RWPE1 (cell line): ENCODE measurements around the gene LGI2.

Experiments used
- CTCF ChIA-PET: fragments of 350-600 bp; sonication (Branson Sonifier 250); formaldehyde crosslinking; extraction: SDS; loops from one replicate; lab custom pipeline; 2021; lab: Yijun Ruan, JAX
- POLR2A ChIA-PET: fragments of 400-600 bp; formaldehyde crosslinking; extraction: SDS; loops from one replicate; lab custom pipeline; 2020; ENCODE audit warnings: antibody characterized with exemption; ENCODE audit not compliant: low non-redundant PET; lab: Yijun Ruan, JAX
- DNase-seq: peaks from one replicate; pipeline ENCODE4 v3.0.0; 2012; ENCODE audit warnings: low spot score
- H3K27ac ChIP-seq: fragments of 450-650 bp; 2 replicates; pipeline ENCODE4 v1.5.1; 2017
- CTCF ChIP-seq: fragments of 450-650 bp; conservative IDR thresholded peaks from 2 replicates; pipeline ENCODE4 v1.5.1; 2017; ENCODE audit warnings: low read depth, mild to moderate bottlenecking

LGI2 gene

GRCh38 chr4:24965627-24966026, 65.1 kb downstream of the LGI2 start:
- ChIA-PET CTCF (interaction anchor here (0.6 kb wide), 1 partner anchor 120 kb away, joined by 3 read pairs; no protein-coding TSS in a partner anchor), POLR2A (no interaction called here)

GRCh38 chr4:24963277-24963676, 67.5 kb downstream of the LGI2 start:
- POLR2A ChIA-PET: no interaction called here
- CTCF ChIA-PET: interaction anchor here (0.6 kb wide), 1 partner anchor 226 kb away, joined by 3 read pairs; no protein-coding TSS in a partner anchor
- TF ChIP-seq CTCF: no peak
- DNase-seq: no peak
- no peak overlapping the region for H3K27ac ChIP-seq

More at GRCh38 chr4:24965627-24966026, 65.1 kb downstream of the LGI2 start:
- no peak for TF ChIP-seq CTCF
- no peak overlapping the region for H3K27ac ChIP-seq
- no peak for DNase-seq

DNA sequence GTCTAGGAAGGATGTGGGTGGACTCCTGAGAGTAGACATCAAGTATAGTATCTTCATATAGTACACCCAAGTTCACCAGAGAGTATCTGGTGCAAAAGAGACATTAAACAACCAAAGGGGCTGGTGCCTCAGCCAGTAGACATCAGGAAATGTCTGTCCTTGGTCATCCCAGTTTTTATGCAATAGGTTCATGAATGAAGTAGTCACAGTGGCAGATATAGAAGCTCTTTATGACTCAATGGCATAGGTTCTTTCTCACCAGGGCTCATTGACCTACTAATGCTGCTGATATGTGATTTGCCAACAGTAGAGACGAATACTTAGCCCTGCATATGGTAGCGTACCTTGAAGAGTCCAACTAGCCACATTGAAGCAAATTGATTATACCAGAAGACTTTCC, 72.9 kb downstream of the LGI2 start:
- ChIA-PET CTCF (no interaction called here), POLR2A (no interaction called here)
- no peak overlapping the region for H3K27ac ChIP-seq
- no peak for TF ChIP-seq CTCF
- no peak for DNase-seq

- ChIA-PET CTCF (no interaction called here), POLR2A (no interaction called here)
- no peak for TF ChIP-seq CTCF
- H3K27ac ChIP-seq: no peak overlapping the region
- DNase-seq: no peak
Observed at GRCh38 chr4:24956763-24957162, 74.0 kb downstream of the LGI2 start.

DNA sequence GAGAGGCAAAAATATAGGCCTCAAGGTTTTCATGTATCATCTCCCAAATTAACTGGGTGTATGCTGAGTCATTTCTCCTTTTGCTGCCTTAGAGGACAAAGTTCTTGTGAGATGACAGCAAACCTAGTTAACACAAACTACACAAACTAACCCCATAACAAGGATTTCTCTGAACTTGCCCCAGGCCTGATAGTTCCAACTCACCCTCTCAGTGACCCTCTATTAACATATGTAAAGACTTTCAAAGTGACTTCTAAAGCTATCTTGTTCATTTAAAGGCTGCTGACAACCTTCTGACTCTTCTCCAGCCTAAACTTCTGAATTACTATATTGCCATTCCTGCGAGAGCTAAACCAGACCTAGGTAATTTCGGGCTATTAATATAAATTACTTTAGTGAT, 74.7 kb downstream of the LGI2 start:
- no peak overlapping the region for H3K27ac ChIP-seq
- TF ChIP-seq CTCF: no peak
- ChIA-PET CTCF (no interaction called here), POLR2A (no interaction called here)
- DNase-seq: no peak

- POLR2A ChIA-PET: no interaction called here
- DNase-seq: no peak
- no peak overlapping the region for H3K27ac ChIP-seq
- no peak for TF ChIP-seq CTCF
- CTCF ChIA-PET: no interaction called here
Observed at GRCh38 chr4:24952667-24953066, 78.1 kb downstream of the LGI2 start.
